MM.1S (cell line): ENCODE data around the gene UPK3BL2.
"Not testable (repeated sequence)": the region's sequence is repeated elsewhere in the genome, so short reads cannot be mapped to it uniquely, and the experiment has no call there.

Experiments
- DNase-seq: peaks from one replicate; pipeline ENCODE4 v3.0.0-alpha.2; 2015
- H2AFZ ChIP-seq: fragments of 300-600 bp; sonication (generic); 2 replicates; pipeline ENCODE4 v1.6.0; 2016; ENCODE audit warnings: antibody characterized with exemption, low read length
- H3F3A ChIP-seq: fragments of 300-600 bp; sonication (generic); 2 replicates; pipeline ENCODE4 v1.6.1; 2016; ENCODE audit warnings: mild to moderate bottlenecking, antibody characterized with exemption, low read length, moderate library complexity, mixed read lengths; ENCODE audit not compliant: insufficient read depth
- H3K27ac ChIP-seq: fragments of 300-600 bp; sonication (generic); 2 replicates; pipeline ENCODE4 v1.5.1; 2016; ENCODE audit warnings: mild to moderate bottlenecking, low read length
- H3K27me3 ChIP-seq: fragments of 300-600 bp; sonication (generic); replicated peaks from 2 replicates; pipeline ENCODE4 v1.6.0; 2016; ENCODE audit warnings: low read length; ENCODE audit not compliant: insufficient read depth
- H3K36me3 ChIP-seq: fragments of 300-600 bp; sonication (generic); replicated peaks from 2 replicates; pipeline ENCODE4 v1.6.1; 2016; ENCODE audit warnings: mild to moderate bottlenecking, low read length, mixed read lengths; ENCODE audit not compliant: insufficient read depth
- H3K4me1 ChIP-seq: fragments of 300-600 bp; sonication (generic); 2 replicates; pipeline ENCODE4 v1.6.1; 2016; ENCODE audit warnings: low read length, mixed read lengths
- H3K4me2 ChIP-seq: fragments of 300-600 bp; sonication (generic); 2 replicates; pipeline ENCODE4 v1.6.0; 2016; ENCODE audit warnings: low read depth, low read length
- H3K4me3 ChIP-seq: fragments of 300-600 bp; sonication (generic); 2 replicates; pipeline ENCODE4 v1.5.1; 2016; ENCODE audit warnings: low read length, mixed read lengths
- H3K79me2 ChIP-seq: fragments of 300-600 bp; sonication (generic); 2 replicates; pipeline ENCODE4 v1.6.1; 2016; ENCODE audit warnings: mixed run types, low read length, mixed read lengths
- H3K9ac ChIP-seq: fragments of 300-600 bp; sonication (generic); 2 replicates; pipeline ENCODE4 v1.6.1; 2016; ENCODE audit warnings: low read length, mixed read lengths
- H3K9me2 ChIP-seq: fragments of 300-600 bp; sonication (generic); replicated peaks from 2 replicates; pipeline ENCODE4 v1.6.1; 2016; ENCODE audit warnings: mild to moderate bottlenecking, low read length, mixed read lengths; ENCODE audit not compliant: insufficient read depth
- H3K9me3 ChIP-seq: fragments of 300-600 bp; sonication (generic); replicated peaks from 2 replicates; pipeline ENCODE4 v1.6.1; 2016; ENCODE audit warnings: mild to moderate bottlenecking, low read length, mixed read lengths; ENCODE audit not compliant: insufficient read depth
- H4K20me1 ChIP-seq: fragments of 300-600 bp; sonication (generic); 2 replicates; pipeline ENCODE4 v1.6.1; 2016; ENCODE audit warnings: mild to moderate bottlenecking, low read length, moderate library complexity, mixed read lengths; ENCODE audit not compliant: insufficient read depth

The UPK3BL2 gene

DNA sequence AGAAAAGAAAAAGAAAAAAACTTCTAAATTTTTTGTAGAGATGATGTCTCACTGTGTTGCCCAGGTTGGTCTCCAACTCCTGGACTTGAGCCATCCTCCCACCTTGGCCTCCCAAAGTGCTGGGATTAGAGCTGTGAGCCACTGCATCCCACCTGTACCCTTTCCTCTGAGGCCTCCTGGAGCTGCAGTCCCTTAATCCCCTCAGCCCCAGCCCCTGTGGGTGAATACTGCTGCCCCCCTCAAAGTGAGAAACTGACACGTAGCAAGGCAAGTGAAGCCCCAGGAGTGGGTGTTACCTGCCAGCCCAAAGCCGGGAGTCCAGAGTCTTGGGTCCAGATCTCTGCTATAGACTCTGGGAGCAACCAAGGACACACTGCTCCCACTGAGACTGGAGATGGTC, 18.7 kb downstream of the UPK3BL2 start:
- not testable (repeated sequence) for H3K9me3 ChIP-seq, H3K4me3 ChIP-seq, H3F3A ChIP-seq, H2AFZ ChIP-seq, H3K9me2 ChIP-seq, H3K27me3 ChIP-seq, H4K20me1 ChIP-seq, H3K27ac ChIP-seq, H3K4me1 ChIP-seq, H3K36me3 ChIP-seq, DNase-seq, H3K79me2 ChIP-seq, H3K4me2 ChIP-seq, H3K9ac ChIP-seq

DNA sequence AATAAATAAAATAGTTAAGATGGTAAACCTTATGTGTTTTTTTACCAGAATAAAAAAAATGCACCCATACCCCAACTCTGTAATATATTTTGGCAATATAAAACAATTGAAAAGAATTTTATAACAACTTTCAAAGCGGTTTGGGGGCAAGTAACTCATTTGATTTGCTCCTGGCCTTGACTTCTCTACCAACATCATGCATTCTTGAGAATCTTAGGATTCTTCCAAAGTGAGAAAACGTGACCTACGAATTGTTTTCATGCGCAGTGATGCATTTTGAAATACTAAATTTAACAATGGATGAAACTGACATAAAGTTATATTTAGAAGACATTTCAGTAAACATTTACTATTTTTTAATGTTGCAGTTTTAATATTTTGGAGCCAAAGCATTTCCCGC, 22.7 kb downstream of the UPK3BL2 start:
- H3K4me2 ChIP-seq, H3K9ac ChIP-seq, H3F3A ChIP-seq, H3K4me1 ChIP-seq, H2AFZ ChIP-seq, H3K9me2 ChIP-seq, H3K4me3 ChIP-seq, H3K36me3 ChIP-seq, H3K79me2 ChIP-seq, H3K9me3 ChIP-seq, H3K27ac ChIP-seq, H4K20me1 ChIP-seq, H3K27me3 ChIP-seq, DNase-seq: not testable (repeated sequence)

DNA sequence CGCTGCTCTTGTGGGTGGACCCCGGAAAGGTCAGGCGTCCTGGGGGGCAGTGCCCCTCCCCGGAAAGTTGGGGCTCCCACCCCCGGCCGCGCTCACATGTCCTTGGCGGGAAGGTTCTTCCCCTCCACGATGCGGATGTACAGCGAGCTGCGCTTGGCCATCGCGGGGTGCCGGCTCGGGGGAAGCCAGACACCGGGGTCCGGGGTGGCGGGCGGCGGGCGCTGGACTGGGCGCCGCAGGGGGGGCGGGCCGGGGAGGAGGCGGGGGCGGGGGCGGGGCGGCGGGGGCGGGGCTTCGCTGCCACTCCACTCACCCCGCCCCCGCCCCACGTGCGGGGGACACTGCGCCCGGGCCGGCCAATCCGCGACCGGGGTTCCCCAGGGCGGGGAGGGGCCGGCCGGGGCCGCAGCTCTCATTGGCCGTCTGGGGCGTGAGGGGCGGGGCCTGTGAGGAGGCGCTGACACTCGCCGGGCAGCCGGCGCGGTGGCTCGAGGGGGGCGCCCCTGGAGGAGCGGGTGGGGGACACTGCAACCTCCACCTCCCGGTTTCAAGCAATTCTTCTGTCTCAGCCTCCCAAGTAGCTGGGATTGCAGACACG, 25.8 kb downstream of the UPK3BL2 start, which contains the start of gene RASA4B:
TSS of gene RASA4B (minus strand) at position 228 of the 598 bp plus-strand sequence. CDS start at position 161, 67 bp downstream.
- not testable (repeated sequence) for H3K4me2 ChIP-seq
- peak within 1 kb of the TSS; percentile 39; the same call in 1 of the 2 replicates for H3K4me3 ChIP-seq

DNA sequence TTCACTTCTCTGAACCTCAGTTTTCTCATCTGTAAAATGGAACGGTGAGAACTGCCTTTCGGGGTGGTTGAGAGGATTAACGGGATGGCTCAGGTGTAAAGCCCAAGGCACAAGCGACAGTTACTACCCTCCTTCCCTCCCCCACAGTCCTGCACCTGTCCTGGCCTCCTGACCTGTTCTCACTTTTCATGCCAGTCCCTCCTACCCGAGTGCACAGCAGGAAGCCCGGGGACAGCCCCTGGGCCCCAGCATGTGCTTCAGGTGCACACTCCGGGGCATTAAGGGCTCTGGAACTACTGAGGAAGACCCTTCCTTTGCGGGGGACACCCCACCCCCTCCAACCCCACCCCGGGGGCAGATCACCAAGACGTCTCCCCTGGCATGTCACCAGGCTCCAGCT, 26.5 kb downstream of the UPK3BL2 start:
- DNase-seq, H3K27ac ChIP-seq, H3K36me3 ChIP-seq, H3F3A ChIP-seq, H3K4me1 ChIP-seq, H2AFZ ChIP-seq, H4K20me1 ChIP-seq, H3K79me2 ChIP-seq, H3K4me2 ChIP-seq, H3K9ac ChIP-seq, H3K27me3 ChIP-seq, H3K4me3 ChIP-seq, H3K9me3 ChIP-seq, H3K9me2 ChIP-seq: not testable (repeated sequence)

More for the DNA sequence above, 25.8 kb downstream of the UPK3BL2 start, which contains the start of gene RASA4B:
- not testable (repeated sequence) for H3K9me2 ChIP-seq, H4K20me1 ChIP-seq, H3K4me1 ChIP-seq, H3K36me3 ChIP-seq, H2AFZ ChIP-seq, H3K9ac ChIP-seq, H3K27ac ChIP-seq, H3K27me3 ChIP-seq, H3K9me3 ChIP-seq, H3K79me2 ChIP-seq, H3F3A ChIP-seq
- DNase-seq = peak; percentile 19

DNA sequence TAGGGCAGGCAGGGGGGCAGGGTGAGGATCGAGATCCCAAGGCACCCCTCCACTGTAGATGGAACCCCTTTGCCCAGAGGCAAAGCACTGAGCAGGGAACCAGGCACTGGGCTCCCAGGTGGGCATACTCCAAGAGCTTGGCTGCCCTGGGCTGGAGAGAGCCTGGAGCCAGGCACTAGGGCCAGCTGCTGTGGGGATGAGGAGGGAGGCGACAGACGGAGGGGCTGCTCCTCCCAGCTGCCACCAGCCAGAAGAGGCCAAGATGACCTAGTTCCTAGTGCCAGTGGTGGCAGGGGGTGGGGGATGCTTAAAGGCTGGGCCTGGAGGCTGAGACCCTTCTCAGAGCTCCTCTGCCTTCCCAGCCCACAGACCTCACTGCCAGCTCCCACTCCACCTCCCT, 27.6 kb downstream of the UPK3BL2 start:
- not testable (repeated sequence) for H3K4me3 ChIP-seq, H3K4me1 ChIP-seq, H4K20me1 ChIP-seq, H3F3A ChIP-seq, H3K4me2 ChIP-seq, DNase-seq, H3K9me2 ChIP-seq, H2AFZ ChIP-seq, H3K36me3 ChIP-seq, H3K9ac ChIP-seq, H3K79me2 ChIP-seq, H3K27ac ChIP-seq, H3K9me3 ChIP-seq, H3K27me3 ChIP-seq

DNA sequence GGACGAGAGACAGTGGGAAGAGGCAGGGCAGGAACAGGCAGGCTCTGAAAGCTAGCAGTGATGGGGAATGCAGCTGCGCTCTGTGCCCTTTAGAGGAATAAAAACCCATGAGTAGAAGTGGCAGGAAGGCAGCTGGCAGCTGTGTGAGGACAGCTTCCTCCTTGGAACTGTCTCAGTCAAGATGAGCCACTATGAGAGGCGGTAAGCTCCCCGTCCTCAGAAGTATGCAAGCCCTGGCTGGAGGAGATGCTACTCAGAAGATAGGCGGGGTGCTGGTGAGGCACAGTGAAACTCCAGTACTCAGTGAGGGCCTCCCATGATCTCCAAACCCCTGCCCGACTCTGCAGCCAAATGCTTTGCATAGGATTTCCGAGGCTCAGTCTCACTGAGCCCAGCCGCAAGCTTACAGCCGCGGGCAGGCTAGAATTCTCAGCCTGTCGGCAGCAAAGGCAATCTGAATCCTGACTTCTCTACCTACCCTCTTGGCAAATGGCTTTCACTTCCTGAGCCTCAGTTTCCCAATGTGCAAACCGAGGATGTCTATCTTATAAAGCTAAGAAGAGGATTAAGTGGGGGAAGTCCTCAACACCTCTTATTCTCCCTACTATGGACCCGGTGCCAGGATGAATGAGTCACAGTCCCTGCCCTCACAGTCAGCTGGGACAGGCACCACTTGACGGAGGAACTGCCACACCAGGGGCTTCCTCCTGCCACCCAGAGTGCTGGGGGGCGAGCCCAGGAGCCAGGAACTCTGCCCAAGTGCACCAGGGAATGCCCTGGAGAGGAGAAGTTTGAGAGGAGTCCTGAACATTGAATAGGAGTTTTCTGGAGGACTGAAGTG, 28.4 kb downstream of the UPK3BL2 start:
- not testable (repeated sequence) for H3K4me3 ChIP-seq, H4K20me1 ChIP-seq, H3F3A ChIP-seq, H2AFZ ChIP-seq, H3K79me2 ChIP-seq, H3K36me3 ChIP-seq, H3K27me3 ChIP-seq, H3K4me2 ChIP-seq, H3K4me1 ChIP-seq, H3K9me3 ChIP-seq, H3K9ac ChIP-seq, H3K9me2 ChIP-seq, DNase-seq
- H3K27ac ChIP-seq = peak overlapping the region; percentile 49; the same call in 1 of the 2 replicates

DNA sequence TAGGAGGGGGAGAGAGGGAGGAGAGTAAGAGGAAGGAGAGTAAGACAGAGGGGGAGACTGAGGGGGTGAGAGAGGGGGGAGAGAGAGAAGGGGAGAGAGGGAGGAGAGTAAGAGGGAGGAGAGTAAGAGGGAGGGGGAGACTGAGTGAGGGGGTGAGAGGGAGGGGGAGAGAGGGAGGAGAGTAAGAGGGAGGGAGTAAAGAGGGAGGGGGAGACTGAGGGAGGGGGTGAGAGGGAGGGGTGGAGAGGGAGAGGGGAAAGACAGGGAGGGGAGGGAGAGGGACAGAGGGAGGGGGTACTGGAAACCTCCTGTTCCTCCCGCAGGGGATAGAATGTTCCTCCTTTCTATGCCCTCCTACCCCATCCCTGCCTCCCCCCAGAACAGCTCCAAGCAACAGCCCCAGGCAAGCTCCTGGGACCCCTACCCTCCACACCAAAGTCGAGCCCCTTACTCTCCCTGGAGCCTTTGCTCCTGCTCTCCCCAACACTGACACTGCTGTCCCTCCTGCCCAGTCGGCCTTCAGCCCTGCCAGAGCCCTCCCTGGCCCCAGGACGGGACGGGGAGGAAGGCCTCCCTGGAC, 30.8 kb downstream of the UPK3BL2 start:
- not testable (repeated sequence) for H3K9ac ChIP-seq, H3K79me2 ChIP-seq, H3F3A ChIP-seq, H3K36me3 ChIP-seq, H4K20me1 ChIP-seq, H3K9me2 ChIP-seq, H3K4me1 ChIP-seq, H2AFZ ChIP-seq, H3K27ac ChIP-seq, H3K4me3 ChIP-seq, H3K4me2 ChIP-seq, H3K27me3 ChIP-seq, H3K9me3 ChIP-seq
- peak; percentile 6 for DNase-seq
